ENCODE measurements around the gene APOL1.

GRCh38 chr22:36228944-36229343, 24.0 kb upstream of the APOL1 start:
- no peak for TF ChIP-seq POLR2A (IDR thresholded peaks at IDR 0.05)
- TF ChIP-seq CTCF (IDR thresholded peaks at IDR 0.05), result no peak
- TF ChIP-seq POLR2AphosphoS5 (IDR thresholded peaks at IDR 0.05), result no peak

Measured in upper lobe of left lung (tissue), 4 donors.